ENCODE measurements around the gene AMOTL2.

- no peak for TF ChIP-seq CTCF (IDR thresholded peaks at IDR 0.05)
- TF ChIP-seq EZH2 (IDR thresholded peaks at IDR 0.05; ENCODE audit: borderline replicate concordance, insufficient read depth, low read depth, low read length, poor library complexity, severe bottlenecking) = no peak
Observed at GRCh38 chr3:134381831-134382442, 7.7 kb upstream of the AMOTL2 start.
